DMS153 (cell line): ENCODE measurements around the gene FRMD5.
"Not testable (repeated sequence)": the region's sequence is repeated elsewhere in the genome, so short reads cannot be mapped to it uniquely, and the experiment has no call there.

Experiments
- DNase-seq: peaks from one replicate; lab custom pipeline; 2025; lab: John Stamatoyannopoulos, UW

Gene FRMD5

GRCh38 chr15:44033894-44034293 is 161.2 kb downstream of the FRMD5 start:
- no peak for DNase-seq

- DNase-seq, result not testable (repeated sequence)
Observed at GRCh38 chr15:44032820-44033219, 162.3 kb downstream of the FRMD5 start.

DNA sequence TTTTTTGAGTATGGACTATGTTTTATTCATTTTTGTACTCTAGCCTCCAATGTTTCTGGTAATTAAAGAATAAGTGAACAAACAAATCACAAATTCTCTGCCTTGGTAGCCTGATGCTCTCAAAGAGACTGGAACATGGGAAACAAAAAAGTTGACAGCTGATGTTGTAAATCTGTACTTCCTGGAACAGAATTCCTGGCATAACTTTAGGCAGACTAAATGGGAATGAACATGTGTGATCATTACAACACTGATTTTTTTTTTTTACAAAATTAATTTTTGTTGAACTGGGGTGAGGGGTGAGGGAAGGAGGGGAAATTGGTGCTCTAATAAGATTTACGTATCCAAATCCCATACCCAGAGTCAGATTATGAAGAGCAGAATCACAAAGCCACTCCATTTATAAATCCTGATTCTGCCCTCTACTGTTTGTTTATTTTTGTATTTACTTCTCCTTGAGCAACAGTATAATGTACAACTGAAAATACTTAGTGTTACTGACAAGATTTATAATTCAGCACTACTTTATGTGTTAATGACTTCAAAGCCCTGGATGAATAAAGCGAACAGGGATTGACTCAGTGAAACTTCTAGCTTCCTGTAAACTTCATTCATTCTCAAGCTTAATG is 165.0 kb downstream of the FRMD5 start:
- no peak for DNase-seq

DNA sequence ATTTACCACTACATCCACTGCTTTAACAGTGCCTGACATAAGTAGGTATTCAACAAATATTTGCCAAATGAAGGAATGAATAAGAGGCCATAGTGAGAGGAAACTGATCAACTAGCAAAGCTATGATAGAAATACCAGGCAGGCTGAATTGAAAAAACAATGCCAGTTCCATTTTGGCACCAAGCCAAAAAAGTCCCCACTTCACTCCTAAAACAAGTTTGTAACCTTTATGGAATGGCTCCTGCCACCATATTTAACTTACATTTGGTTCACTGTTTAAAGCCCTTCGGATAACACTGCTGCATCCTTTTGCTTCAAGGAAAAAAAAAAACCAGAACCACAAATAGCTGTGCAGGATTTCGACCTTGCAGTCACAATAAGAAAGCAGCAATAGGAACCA is 166.1 kb downstream of the FRMD5 start:
- no peak for DNase-seq

DNA sequence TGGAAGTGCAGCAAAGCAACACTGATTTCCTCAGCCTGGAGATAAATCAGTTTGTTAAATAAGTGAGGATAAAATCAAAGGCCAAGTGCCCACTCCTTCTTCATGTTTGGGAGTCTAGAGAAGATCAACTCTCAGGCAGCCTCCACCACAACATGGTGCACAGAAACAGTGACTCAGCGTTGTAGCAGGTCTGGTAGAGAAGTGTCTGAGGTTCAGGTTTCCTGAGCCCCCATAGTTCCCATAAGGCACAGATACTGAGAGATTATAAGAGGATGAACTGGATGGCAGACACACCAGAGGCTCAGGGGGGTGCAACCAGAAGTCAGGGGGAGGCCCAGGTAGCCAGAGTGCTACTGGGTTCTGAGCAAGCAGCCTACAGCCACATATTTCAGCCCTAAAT is 166.7 kb downstream of the FRMD5 start:
- no peak for DNase-seq

- DNase-seq, result no peak
Observed at GRCh38 chr15:44024155-44024554, 170.9 kb downstream of the FRMD5 start.

DNA sequence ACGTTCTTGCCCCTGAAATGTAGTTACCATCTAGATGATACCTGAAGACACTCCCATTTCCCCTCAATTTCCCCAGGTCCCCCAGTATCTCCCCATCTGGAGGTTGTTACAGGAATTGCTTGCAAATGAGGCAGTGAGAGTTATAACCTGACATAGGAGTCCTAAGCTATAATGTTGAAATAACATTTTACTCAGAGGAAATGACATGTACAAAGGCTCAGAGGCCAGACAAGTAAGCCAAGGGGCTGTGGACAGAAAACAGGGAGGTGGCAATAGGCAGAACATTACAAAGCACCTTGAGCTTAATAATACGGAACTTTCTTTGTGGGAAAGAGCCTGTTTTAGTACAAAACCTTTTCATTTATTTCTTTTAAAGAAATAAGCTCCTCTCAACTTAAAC is 171.9 kb downstream of the FRMD5 start:
- no peak for DNase-seq

- no peak for DNase-seq
Observed at GRCh38 chr15:44018151-44018550, 176.9 kb downstream of the FRMD5 start.

GRCh38 chr15:44015545-44016305 is 179.3 kb downstream of the FRMD5 start:
- DNase-seq, result no peak

GRCh38 chr15:44011238-44011854 is 183.7 kb downstream of the FRMD5 start:
- no peak for DNase-seq

DNA sequence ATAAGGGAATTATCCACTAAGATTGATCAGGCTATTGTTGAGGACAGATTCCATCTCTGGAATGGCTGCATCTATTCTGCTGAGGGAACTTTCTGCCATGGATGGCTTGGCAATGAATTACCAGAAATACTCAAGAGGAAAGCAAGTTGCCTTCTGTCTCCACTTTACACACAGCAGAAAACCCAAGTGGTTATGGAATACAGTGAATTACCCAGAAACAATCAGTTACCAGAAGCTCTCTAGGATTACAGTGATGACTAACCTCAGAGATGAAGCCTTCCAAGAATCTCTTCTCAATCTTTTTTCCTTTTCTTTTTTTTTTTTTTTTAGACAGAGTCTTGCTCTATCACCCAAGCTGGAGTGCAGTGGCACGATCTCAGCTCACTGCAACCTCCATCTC is 185.0 kb downstream of the FRMD5 start:
- DNase-seq, result no peak

DNA sequence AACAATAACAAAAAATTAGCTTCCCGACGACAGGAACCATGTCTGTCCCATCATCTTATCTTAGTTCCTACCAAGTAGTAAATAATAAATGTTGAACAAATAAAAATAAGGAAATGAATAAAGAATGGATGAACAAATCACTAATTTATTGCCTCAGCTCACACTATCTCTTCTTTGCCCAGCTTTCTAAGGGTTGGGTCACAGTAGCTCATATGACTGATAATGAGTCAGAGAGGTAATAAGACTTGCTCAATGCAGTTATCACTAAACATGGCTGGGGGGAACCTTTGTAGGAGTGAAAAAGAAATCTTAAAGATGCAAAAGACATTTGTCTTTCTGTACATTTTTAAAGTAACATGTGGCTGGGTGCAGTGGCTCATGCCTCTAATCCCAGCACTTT is 186.0 kb downstream of the FRMD5 start:
- no peak for DNase-seq

DNA sequence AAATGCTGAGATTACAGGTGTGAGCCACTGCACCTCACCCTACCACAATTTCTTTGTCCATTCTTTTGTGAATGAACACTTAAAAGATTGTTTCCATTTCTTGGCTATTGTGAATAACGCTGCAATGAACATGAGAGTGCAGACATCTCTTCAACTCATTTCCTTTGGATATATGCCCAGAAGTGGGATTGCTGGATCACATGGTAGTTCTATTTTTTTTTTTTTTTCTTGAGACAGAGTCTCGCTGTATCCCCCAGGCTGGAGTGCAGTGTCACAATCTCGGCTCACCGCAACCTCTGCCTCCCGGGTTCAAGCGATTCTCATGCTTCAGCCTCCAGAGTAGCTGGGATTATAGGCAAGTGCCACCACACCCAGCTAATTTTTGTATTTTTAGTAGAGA is 194.8 kb downstream of the FRMD5 start:
- DNase-seq, result not testable (repeated sequence)

DNA sequence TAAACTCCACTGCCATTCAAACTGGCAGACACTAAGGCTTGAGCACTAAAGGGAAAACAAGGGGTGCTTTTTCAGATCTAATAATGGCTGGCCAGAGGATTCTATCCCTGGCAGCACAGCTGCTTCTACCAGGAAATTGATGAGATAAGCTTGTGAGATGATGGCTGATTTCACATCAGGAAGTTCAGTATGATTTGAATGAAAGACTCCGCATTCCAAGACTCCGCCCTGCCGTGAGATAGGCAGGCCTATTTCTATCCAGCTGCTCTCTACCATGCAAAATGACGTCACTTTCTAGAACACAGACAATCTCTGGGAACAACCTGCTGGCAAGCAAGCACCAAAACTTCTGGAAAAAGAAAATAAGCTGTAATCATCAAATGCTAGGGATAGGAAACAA is 196.5 kb downstream of the FRMD5 start:
- DNase-seq, result no peak

DNA sequence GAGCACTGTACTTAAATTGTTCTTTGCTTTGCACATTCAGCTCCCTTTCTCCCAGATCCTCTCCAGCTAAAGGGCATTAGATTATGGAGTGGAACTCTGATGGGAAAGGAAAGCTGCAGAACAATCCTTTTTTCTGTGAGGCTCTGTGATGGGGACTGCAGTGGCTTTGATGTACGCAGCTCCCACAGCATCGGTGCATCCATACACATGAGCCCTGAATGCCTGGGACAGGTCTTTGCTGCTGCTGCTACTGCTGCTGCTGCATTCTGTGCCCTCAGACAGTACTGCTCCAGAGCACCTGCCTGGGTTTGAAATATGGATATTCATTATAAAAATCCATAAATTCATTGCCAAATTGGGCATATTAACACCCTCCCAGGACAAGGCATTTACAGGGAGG is 203.9 kb downstream of the FRMD5 start:
- DNase-seq, result no peak

DNA sequence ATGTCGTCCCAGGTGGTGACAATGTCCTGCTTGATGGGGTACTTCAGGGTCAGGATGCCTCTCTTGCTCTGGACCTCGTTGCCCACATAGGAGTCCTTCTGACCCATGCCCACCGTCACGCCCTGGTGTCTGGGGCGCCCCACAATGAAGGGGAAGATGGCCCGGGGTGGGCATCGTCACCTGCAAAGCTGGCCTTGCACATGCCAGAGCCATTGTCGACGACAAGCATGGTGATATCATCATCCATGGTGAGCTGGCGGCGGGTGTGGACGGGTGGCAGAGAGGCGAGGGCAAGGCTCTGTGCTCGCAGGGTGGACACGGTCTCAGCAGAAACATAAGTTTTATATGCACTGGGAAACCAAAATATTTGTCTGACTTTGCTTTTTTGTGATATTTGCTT is 205.1 kb downstream of the FRMD5 start:
- DNase-seq, result no peak

GRCh38 chr15:43988900-43989299 is 206.2 kb downstream of the FRMD5 start:
- DNase-seq, result no peak

- DNase-seq, result no peak
Observed at GRCh38 chr15:43987924-43988323, 207.1 kb downstream of the FRMD5 start.

DNA sequence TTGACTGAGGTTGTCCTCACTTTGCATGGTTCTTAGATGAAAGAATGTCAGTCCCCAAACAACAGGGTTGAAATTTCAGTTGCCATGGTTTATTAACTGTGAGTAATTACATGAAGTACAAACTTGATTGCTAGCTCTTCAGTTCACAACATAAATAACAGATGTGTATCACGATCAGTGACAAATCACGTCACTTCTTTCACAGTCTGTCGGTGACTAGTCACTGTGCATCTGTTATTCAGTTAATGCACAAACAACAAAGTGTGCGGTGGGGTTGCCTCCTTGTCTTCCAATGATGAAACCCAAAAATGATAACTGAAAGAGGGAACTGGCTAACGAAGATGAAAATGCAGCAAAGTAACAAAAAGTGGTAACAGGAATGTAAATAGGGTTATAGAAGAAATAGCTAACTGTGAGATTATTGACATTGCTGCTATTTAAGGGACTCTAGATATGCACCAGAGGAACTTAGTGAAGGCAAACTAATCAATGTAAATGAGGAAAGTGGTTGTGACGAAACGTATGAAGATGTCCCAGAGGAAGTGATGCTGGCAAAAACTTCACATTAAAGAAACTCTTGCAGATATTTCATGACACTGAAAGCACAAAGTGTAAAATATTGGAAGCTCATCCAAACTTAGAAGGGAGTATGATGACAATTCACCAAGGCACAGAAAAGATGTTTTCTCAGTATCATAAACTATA is 208.9 kb downstream of the FRMD5 start:
- no peak for DNase-seq

- DNase-seq, result no peak
Observed at GRCh38 chr15:43981576-43981975, 213.5 kb downstream of the FRMD5 start.

GRCh38 chr15:43977072-43977884 is 217.8 kb downstream of the FRMD5 start:
- DNase-seq, result no peak

DNA sequence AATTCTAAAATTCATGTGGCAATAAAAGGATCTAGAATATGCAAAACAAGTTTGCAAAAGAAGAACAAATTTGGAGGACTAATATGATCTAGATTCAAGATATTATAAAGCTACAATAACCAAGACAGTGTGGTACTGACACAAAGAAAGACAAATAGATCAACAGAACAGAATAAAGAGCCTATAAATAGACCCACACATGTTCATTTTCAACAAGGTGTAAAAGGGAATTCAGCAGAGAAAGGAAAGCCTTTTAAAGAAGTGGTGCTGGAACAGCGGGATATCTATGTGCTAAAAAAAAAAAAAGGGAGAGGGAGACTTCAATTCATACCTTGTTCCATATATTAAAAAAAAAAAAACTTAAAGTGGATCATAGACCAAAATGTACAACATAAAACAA is 219.3 kb downstream of the FRMD5 start:
- DNase-seq, result no peak
